ENCODE results near the gene MTFP1.
A peak's percentile ranks its signal among the peaks of the same experiment; 100 is the strongest.

MTFP1 gene

DNA sequence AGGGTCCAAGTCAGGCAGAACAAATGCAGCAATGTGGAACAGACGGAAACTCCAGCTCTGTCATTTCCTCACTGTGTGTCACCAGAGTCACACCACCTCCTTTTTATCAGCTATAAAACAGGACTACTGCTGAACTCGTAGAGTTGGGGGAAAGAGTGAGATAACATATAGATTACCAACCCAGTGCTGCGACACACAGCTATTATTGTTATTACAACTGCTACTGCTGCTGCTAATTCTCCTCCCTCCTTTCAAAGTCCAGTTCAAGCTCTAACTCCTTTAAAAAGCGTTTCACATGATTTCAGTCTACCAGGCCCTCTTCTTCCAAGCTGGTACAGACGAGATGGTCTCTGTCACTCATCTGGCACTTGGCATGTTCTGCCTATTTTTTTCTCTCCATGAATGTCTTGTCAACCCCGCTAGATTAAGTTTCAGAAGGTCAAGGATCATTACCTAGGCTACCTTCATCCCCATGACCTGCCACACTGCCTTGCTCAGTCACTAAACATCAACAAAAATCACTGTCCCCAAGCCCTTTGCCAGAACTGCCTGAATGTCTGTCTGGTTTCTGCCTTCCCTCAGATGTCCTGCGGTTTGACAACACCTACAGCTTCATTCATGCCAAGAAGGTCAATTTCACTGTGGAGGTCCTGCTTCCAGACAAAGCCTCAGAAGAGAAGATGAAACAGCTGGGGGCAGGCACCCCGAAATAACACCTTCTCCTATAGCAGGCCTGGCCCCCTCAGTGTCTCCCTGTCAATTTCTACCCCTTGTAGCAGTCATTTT is 3.7 kb upstream of the MTFP1 start:
- peak in 1 of 2 donors; percentile 40 for DNase-seq (ENCODE audit: low read depth in 2 of 2)
- TF ChIP-seq, protein P1, sequence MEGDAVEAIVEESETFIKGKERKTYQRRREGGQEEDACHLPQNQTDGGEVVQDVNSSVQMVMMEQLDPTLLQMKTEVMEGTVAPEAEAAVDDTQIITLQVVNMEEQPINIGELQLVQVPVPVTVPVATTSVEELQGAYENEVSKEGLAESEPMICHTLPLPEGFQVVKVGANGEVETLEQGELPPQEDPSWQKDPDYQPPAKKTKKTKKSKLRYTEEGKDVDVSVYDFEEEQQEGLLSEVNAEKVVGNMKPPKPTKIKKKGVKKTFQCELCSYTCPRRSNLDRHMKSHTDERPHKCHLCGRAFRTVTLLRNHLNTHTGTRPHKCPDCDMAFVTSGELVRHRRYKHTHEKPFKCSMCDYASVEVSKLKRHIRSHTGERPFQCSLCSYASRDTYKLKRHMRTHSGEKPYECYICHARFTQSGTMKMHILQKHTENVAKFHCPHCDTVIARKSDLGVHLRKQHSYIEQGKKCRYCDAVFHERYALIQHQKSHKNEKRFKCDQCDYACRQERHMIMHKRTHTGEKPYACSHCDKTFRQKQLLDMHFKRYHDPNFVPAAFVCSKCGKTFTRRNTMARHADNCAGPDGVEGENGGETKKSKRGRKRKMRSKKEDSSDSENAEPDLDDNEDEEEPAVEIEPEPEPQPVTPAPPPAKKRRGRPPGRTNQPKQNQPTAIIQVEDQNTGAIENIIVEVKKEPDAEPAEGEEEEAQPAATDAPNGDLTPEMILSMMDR (IDR thresholded peaks at IDR 0.05; ENCODE audit: low read depth, low read length): no peak
- no peak overlapping the region for H3K4me3 ChIP-seq (replicated peaks in 1 of 2; ENCODE audit: low read depth in 2 of 2, low read length in 2 of 2)

DNA sequence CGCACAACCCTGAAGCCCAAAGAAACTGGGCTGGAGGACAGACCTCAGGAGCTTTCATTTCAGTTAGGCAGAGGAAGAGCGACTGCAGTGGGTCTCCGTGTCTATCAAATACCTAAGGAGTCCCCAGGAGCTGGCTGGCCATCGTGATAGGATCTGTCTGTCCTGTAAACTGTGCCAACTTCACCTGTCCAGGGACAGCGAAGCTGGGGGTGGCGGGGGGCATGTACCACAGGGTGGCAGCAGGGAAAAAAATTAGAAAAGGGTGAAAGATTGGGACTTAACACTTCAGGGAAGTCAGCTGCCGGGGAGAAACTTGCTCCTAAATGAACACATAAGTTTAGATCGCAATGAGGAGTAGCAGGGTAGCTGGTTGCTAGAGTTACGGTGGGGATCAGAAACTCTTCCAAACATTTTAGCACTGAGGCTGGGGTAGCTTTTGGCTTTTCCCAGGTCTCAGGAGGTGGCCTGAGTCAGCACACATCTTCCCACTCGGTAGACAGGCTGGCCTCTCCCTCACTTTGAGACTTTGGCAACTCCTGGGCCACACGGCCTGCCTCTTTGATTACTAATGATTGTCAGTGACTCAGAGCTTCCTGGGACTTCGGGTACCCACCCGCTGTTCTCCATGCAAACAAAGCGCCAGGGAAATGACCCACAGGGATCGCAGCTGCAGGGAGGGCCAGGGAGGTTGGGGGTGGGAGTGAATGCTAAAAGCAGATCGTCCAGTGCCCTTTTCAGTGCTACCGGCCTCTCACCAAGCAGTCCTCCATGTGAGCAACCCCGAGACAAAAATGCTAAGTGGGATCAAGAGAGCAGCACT is 2.9 kb upstream of the MTFP1 start:
- TF ChIP-seq, protein P1 (IDR thresholded peaks at IDR 0.05; ENCODE audit: low read depth, low read length): no peak
- DNase-seq (ENCODE audit: low read depth in 2 of 2): peak; percentile 86 to 98
- H3K4me3 ChIP-seq (replicated peaks in 1 of 2; ENCODE audit: low read depth in 2 of 2, low read length in 2 of 2): peak overlapping the region; percentile 49 to 53

DNA sequence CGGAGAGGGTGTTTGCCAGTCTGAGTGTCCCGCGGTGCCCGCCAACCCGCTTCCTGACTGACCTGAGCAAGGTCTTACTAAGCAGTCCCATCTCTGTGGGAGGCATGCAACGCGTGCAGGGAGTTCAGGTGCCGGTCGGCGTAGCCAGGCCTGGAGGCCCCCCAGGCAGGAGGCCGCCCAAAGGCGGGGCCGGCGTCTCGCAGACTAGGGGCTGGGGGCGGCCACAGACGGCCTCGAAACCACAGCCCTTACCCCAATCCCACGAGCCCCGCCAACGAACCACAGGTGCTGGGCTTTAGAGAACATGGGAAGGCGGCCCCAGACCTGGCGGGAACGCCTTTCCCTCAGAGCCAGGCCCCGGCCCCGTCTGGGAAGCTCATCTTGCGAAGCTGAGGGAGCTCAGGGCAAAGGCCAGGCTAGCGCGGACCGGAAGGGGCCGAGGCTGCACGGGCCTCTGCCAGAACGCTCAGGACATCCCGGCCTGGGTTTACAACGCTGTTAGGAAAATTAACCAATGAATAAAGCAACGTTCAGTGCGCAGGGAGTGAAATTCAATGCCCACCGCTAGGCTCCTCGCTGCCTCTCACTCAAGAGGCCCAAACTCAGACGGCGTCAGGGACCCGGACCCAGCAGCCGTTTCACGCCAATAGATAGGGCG is 2.1 kb upstream of the MTFP1 start:
- peak overlapping the region; percentile 49 to 53 for H3K4me3 ChIP-seq (replicated peaks in 1 of 2; ENCODE audit: low read depth in 2 of 2, low read length in 2 of 2)
- no peak for DNase-seq (ENCODE audit: low read depth in 2 of 2)
- TF ChIP-seq, protein P1 (IDR thresholded peaks at IDR 0.05; ENCODE audit: low read depth, low read length): peak; percentile 3

DNA sequence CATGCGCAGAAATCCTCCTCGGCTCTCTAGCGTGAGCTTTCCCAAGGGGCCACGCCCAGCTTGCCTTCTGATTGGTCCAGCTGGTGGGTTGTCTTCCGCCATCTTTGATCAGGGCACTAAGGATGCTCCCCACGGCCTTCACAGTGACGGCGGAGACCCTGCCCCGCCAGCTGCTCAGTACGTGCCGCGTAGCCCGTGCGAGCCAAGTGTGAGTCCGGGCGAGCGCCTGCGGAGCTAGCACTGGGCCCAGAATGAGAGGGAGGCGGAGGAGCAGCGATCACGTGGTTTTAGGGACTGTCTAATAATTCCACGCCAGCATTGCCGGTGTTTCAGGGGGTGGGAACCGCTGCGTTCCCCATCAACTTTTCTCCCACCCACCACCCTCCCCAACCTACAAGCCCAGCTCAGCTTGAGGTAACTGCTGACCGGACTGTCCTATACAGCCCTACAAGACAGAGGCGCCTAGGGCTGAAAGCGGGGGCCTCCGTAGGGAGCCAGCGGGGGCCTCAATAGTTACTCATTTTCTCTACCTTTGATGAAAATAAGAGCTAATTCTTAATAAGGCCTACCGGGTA is 1.5 kb upstream of the MTFP1 start:
- H3K4me3 ChIP-seq (replicated peaks in 1 of 2; ENCODE audit: low read depth in 2 of 2, low read length in 2 of 2): peak overlapping the region; percentile 49 to 53
- peak; percentile 100 for DNase-seq (ENCODE audit: low read depth in 2 of 2)
- TF ChIP-seq, protein P1 (IDR thresholded peaks at IDR 0.05; ENCODE audit: low read depth, low read length): no peak

DNA sequence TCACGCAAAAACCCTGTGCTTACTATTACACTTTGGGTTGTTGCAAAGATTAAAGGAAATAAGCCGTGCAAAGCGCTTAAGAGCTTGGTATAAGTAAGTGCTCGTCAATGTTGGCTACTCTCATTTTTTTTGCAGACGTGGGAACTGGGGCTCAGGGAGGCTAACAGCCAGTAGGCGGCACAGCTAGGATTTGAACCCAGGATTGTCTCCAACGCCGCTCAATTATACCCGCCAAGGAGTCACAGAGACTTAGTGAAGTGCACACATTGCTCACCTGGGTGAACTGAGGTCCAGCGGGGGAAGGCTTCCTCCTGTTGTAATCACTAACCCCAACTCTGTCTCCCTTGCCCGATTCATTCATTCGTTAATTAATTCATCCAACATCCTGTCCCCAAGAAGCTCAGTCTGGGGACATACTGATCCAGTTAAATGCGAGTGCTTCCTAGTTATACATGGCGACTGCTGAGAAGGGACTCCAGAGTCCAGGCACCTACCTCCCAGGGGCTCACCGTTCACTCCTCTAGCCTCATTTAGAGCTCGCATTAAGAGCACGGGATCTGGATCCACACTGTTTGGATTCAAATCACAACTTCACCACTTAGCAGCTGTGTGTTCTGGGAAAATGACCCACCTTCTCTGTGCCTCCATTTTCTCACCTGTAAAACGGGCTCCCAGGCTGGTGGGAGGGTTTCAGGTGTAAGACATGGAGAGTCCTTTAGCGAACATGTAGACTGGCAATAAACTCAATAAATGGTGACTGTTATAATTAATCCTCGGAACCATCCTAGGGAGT is 838 bp upstream of the MTFP1 start:
- H3K4me3 ChIP-seq (replicated peaks in 1 of 2; ENCODE audit: low read depth in 2 of 2, low read length in 2 of 2): peak overlapping the region; percentile 28 to 59
- TF ChIP-seq, protein P1 (IDR thresholded peaks at IDR 0.05; ENCODE audit: low read depth, low read length): no peak
- peak; percentile 52 to 62 for DNase-seq (ENCODE audit: low read depth in 2 of 2)

DNA sequence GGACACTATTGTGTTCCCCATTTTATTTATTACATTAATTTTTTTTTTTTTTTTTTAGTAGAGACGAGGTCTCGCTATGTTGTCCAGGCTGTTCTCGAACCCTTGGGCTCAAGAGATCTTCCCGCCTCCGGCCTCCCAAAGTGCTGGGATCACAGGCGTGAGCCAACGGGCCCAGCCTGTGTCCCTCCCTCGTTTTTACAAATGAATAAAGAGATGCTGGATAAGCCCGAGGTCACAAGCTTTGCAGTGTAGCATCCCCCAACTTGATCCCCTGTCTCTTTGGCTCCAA is 297 bp upstream of the MTFP1 start:
- no peak for DNase-seq (ENCODE audit: low read depth in 2 of 2)
- H3K4me3 ChIP-seq (replicated peaks in 1 of 2; ENCODE audit: low read depth in 2 of 2, low read length in 2 of 2): peak overlapping the region; percentile 59 to 68
- TF ChIP-seq, protein P1 (IDR thresholded peaks at IDR 0.05; ENCODE audit: low read depth, low read length): no peak

Measured in cardiac fibroblast (primary cell).